Lower leg skin (tissue), 4 donors: Measurements from ENCODE around the gene DHRS13. TPM values are rescaled to one million over a fixed set of nuclear protein-coding genes. Genes with fewer than 3 reads are reported as not detected.

Experiments
- DNase-seq, 2 donors: peaks; one replicate each; pipeline ENCODE4 v3.0.0-alpha.2; 2019; ENCODE audit warnings: low spot score in 2 of 2
- H3K4me3 ChIP-seq: fragments of 200-600 bp; sonication (generic); 2 replicates; pipeline ENCODE4 v1.5.1; 2017; ENCODE audit warnings: mild to moderate bottlenecking, low read depth; ENCODE audit not compliant: poor library complexity, severe bottlenecking
- POLR2A ChIP-seq, 2 donors: fragments of 450-650 bp; IDR thresholded peaks; one replicate each; pipeline ENCODE4 v1.6.1; 2016 to 2017; ENCODE audit warnings: antibody characterized with exemption in 2 of 2, mild to moderate bottlenecking in 1 of 2, moderate library complexity in 1 of 2
- WGBS, 2 donors: methylation state at CpG; one replicate each; pipeline ENCODE4 v1.1.5; 2018; 5-methylcytosine and 5-hydroxymethylcytosine counted together
- intact Hi-C: fragments of 100-400 bp; cut with DNase I; formaldehyde crosslinking; loops from one replicate; pipeline ENCODE4 v1.15.0; 2023; ENCODE audit warnings: low total_unique reads
- total RNA-seq, 4 donors: library from RNA; depleted of rRNA; stranded (reverse); fragments of >200 nt; gene quantifications; one replicate each; pipeline ENCODE4 v1.1.0, GENCODE V29; 2016
- TF ChIP-seq, protein P1 (sequence below), 3 donors: fragments of 450-650 bp; IDR thresholded peaks; one replicate each; pipeline ENCODE4 v1.5.1; 2016; ENCODE audit warnings: antibody characterized with exemption in 3 of 3, mild to moderate bottlenecking in 3 of 3, moderate library complexity in 2 of 3

Gene DHRS13
- total RNA-seq, 4 donors from 2014 or later = 19.2 to 22.9 (median 19.5) TPM

DNA sequence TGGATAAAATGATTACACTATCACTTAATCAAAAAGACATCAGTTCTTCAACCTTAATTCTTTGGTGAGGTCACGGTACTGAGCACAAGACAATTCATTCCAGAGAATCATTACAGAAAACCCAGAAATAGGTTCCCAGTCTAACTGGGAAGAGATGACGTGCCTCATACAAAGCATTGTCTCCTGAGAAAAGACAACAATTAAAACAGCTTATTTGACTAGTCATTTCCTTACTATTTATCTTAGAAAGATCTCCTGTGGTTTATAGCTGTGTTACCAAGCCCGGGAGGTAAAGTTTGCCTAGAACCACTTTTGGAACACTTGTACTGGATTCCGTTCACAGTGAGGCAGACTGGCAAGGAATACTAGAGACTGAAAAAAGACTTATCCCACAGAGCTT, 43.4 kb upstream of the DHRS13 start:
- intact Hi-C loops = no loop called here
- H3K4me3 ChIP-seq = no peak overlapping the region
- 43 to 54% methylated on average over 4 of the region's 4 CpGs for WGBS, 2 donors
- TF ChIP-seq POLR2A (IDR thresholded peaks at IDR 0.05) = no peak
- TF ChIP-seq, protein P1, sequence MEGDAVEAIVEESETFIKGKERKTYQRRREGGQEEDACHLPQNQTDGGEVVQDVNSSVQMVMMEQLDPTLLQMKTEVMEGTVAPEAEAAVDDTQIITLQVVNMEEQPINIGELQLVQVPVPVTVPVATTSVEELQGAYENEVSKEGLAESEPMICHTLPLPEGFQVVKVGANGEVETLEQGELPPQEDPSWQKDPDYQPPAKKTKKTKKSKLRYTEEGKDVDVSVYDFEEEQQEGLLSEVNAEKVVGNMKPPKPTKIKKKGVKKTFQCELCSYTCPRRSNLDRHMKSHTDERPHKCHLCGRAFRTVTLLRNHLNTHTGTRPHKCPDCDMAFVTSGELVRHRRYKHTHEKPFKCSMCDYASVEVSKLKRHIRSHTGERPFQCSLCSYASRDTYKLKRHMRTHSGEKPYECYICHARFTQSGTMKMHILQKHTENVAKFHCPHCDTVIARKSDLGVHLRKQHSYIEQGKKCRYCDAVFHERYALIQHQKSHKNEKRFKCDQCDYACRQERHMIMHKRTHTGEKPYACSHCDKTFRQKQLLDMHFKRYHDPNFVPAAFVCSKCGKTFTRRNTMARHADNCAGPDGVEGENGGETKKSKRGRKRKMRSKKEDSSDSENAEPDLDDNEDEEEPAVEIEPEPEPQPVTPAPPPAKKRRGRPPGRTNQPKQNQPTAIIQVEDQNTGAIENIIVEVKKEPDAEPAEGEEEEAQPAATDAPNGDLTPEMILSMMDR (IDR thresholded peaks at IDR 0.05) = no peak
- no peak for DNase-seq

DNA sequence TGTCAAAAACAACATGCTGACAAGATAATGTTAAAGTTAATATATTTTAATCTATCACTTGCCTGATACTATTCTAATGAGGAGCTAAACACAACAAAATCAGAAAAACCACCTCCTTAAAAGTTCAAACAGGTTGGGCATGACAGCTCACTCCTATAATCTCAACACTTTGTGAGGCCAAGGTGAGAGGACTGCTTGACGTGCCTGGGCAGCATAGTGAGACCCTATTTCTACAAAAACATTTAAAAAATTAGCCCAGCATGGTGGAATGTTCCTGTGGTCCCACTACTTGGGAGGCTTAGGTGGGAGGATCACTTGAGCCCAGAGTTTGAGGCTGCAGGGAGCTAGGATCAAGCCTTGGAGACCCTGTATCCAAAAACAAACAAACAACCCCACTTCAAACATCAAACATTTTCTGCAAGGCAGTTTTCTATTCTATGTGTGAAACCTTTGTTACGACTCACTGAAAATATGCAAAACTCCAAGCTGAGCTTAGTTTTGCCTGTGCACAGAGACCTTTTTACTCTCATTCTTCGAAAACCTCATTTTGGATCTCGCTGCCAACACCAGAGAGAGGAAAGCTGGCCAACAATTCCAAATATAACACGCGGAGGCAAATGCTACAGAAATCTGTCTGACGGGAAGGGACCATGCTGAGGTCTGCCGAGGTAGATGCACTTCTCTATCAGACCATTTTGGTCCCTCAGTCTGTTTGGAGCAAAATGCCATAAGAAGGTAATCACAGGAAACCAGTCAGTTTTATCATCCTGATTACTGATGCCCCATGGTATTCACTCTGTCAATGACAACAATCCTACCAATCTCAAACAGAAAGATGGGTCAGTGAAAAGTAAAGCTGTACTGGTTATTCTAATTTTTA, 42.2 kb upstream of the DHRS13 start:
- H3K4me3 ChIP-seq = no peak overlapping the region
- TF ChIP-seq, protein P1 (IDR thresholded peaks at IDR 0.05) = no peak
- no peak for TF ChIP-seq POLR2A (IDR thresholded peaks at IDR 0.05)
- DNase-seq = no peak
- intact Hi-C loops = no loop called here
- 52 to 64% methylated on average over 8 of the region's 8 CpGs for WGBS, 2 donors

- H3K4me3 ChIP-seq = no peak overlapping the region
- intact Hi-C loops = no loop called here
- WGBS, 2 donors = 87 to 90% methylated on average over 4 of the region's 4 CpGs
- TF ChIP-seq, protein P1 (IDR thresholded peaks at IDR 0.05) = no peak
- no peak for TF ChIP-seq POLR2A (IDR thresholded peaks at IDR 0.05)
- DNase-seq = no peak
Measured at GRCh38 chr17:28944343-28944742, 41.5 kb upstream of the DHRS13 start.

GRCh38 chr17:28942925-28943324, 40.0 kb upstream of the DHRS13 start:
- intact Hi-C loops = no loop called here
- no peak for DNase-seq
- WGBS, 2 donors = 87 to 91% methylated on average over 2 of the region's 2 CpGs
- no peak for TF ChIP-seq POLR2A (IDR thresholded peaks at IDR 0.05)
- TF ChIP-seq, protein P1 (IDR thresholded peaks at IDR 0.05) = no peak
- H3K4me3 ChIP-seq = no peak overlapping the region

- DNase-seq = no peak
- TF ChIP-seq, protein P1 (IDR thresholded peaks at IDR 0.05) = no peak
- no peak for TF ChIP-seq POLR2A (IDR thresholded peaks at IDR 0.05)
- no peak overlapping the region for H3K4me3 ChIP-seq
- intact Hi-C loops = no loop called here
- WGBS, 2 donors = 88 to 93% methylated on average over 1 of the region's 1 CpG
Measured at GRCh38 chr17:28941251-28941650, 38.4 kb upstream of the DHRS13 start.
